GM23338 (cell line): ENCODE data around the gene CDH4.

Source experiments
- CREB1 ChIP-seq: fragments of 250-450 bp; sonication (Bioruptor Pico); IDR thresholded peaks from 2 replicates; pipeline ENCODE4 v1.5.0; 2020; ENCODE audit warnings: low read depth, mild to moderate bottlenecking, moderate library complexity
- CTCF ChIP-seq, 2 experiments: fragments of 200-600 bp in 1 of 2; sonication (generic) in 1 of 2; conservative IDR thresholded peaks; 2 replicates each; pipeline versions ENCODE4 v1.5.1 to v1.6.1; 2016 to 2017; ENCODE audit warnings: antibody characterized with exemption in 2 of 2, low read depth in 2 of 2, mild to moderate bottlenecking in 2 of 2, moderate library complexity in 1 of 2
- EZH2 ChIP-seq: fragments of 200-600 bp; sonication (generic); IDR thresholded peaks from one replicate; pipeline ENCODE4 v1.8.0; 2017; ENCODE audit warnings: antibody characterized with exemption, mild to moderate bottlenecking, low read depth; ENCODE audit not compliant: unreplicated experiment
- EZH2phosphoT487 ChIP-seq: fragments of 200-600 bp; sonication (generic); IDR thresholded peaks from one replicate; pipeline ENCODE4 v1.8.1; 2018; ENCODE audit warnings: antibody characterized with exemption; ENCODE audit not compliant: unreplicated experiment
- JUNB ChIP-seq: IDR thresholded peaks from one replicate; pipeline ENCODE4 v1.6.1; 2016; ENCODE audit warnings: antibody characterized with exemption; ENCODE audit not compliant: unreplicated experiment
- NANOG ChIP-seq: IDR thresholded peaks from 2 replicates; pipeline ENCODE4 v1.6.1; 2016; ENCODE audit warnings: antibody characterized with exemption, borderline replicate concordance
- POLR2AphosphoS5 ChIP-seq: IDR thresholded peaks from 2 replicates; pipeline ENCODE4 v1.6.1; 2016; ENCODE audit warnings: antibody characterized with exemption, low read depth
- REST ChIP-seq: IDR thresholded peaks from one replicate; pipeline ENCODE4 v1.6.1; 2018; ENCODE audit warnings: antibody characterized with exemption; ENCODE audit not compliant: unreplicated experiment
- STAT1 ChIP-seq: IDR thresholded peaks from one replicate; pipeline ENCODE4 v1.6.1; 2016; ENCODE audit warnings: antibody characterized with exemption; ENCODE audit not compliant: unreplicated experiment
- ZNF114 ChIP-seq: fragments of 250-450 bp; sonication (Bioruptor Pico); IDR thresholded peaks from 2 replicates; pipeline ENCODE4 v1.5.0; 2020; ENCODE audit warnings: mild to moderate bottlenecking, moderate library complexity
- ZNF331 ChIP-seq: fragments of 250-450 bp; sonication (Bioruptor Pico); IDR thresholded peaks from 2 replicates; pipeline ENCODE4 v1.5.0; 2020; ENCODE audit warnings: low read depth, mild to moderate bottlenecking, moderate library complexity
- ZNF462 ChIP-seq: fragments of 250-450 bp; sonication (Bioruptor Pico); IDR thresholded peaks from 2 replicates; pipeline ENCODE4 v1.5.0; 2020; ENCODE audit warnings: mild to moderate bottlenecking, moderate library complexity
- TF ChIP-seq, protein P1 (sequence below): IDR thresholded peaks from 2 replicates; pipeline ENCODE4 v1.6.1; 2016; ENCODE audit warnings: antibody characterized with exemption

DNA sequence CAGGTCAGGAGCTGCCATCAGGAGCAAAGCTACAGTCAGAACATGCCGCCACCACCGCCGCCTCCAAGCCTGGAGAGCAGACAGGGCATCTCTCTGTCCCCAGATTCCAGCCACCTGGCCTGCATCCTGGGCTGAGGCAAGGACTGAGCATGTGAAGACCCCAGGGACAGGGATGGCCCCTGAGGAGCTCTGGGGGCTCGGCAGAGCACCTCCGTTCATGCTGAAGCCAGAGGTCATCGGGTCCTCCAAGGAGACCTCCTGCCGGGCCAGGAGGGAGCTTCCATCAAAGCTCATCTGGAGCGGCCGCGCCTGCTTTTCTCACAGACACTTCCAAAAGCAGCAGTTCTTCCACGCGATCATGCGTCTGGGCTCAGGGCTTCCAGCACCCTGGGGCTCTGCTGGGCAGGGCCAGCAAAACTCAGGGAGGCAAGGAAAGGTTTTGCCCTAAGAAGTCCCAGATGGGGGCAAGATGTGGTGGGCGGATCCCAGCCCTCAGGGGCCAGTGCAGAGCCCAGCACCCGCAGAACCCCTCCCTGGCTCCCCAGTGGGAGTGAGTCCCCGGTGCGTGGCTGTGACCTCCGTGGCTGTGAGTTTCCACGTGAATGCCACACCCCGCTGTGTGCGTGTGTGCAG lies 675.2 kb downstream of the CDH4 start:
- no peak for TF ChIP-seq CTCF (conservative IDR thresholded peaks at IDR 0.05; ENCODE audit: low read depth in 2 of 2)
- no peak for TF ChIP-seq CREB1 (CRISPR knock-in tag)
- TF ChIP-seq POLR2AphosphoS5, result no peak
- TF ChIP-seq EZH2phosphoT487, result no peak
- TF ChIP-seq STAT1, result no peak
- TF ChIP-seq REST, result no peak
- no peak for TF ChIP-seq EZH2
- no peak for TF ChIP-seq NANOG
- no peak for TF ChIP-seq JUNB
- no peak for TF ChIP-seq ZNF114
- TF ChIP-seq, protein P1, sequence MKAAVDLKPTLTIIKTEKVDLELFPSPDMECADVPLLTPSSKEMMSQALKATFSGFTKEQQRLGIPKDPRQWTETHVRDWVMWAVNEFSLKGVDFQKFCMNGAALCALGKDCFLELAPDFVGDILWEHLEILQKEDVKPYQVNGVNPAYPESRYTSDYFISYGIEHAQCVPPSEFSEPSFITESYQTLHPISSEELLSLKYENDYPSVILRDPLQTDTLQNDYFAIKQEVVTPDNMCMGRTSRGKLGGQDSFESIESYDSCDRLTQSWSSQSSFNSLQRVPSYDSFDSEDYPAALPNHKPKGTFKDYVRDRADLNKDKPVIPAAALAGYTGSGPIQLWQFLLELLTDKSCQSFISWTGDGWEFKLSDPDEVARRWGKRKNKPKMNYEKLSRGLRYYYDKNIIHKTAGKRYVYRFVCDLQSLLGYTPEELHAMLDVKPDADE, result no peak
- TF ChIP-seq ZNF331, result no peak
- no peak for TF ChIP-seq ZNF462 (CRISPR knock-in tag)
